ENCODE data around the gene GET4. TPM values are rescaled to one million over a fixed set of nuclear protein-coding genes. Genes with fewer than 3 reads are reported as not detected.
"Not testable (repeated sequence)": the region's sequence is repeated elsewhere in the genome, so short reads cannot be mapped to it uniquely, and the experiment has no call there.

The GET4 gene
- total RNA-seq, 2 experiments from 2014 or later, result 32.1 to 36.3 TPM

DNA sequence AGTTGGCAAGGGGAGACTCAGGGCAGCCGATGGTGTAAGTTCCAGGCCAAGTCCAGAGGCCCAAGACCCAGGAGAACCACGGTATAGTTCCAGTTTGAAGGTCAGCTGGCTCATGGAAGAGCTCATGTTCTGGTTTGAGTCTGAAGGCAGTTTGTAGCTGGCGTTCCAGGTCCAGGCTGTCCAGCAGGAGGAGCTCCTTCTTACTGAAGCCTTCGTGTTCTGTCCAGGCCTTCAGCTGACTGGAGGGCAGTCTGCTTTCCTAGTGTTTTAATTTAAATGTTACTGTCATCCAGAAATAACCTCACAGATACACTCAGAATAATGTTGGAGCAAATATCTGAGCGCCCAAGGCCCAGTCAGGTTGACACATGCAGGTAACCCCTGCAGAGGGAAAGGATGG is 39.9 kb upstream of the GET4 start:
- CTCF ChIA-PET, result interaction anchor here (1.1 to 1.3 kb wide), 2 partner anchors 20 to 36 kb away, joined by 3 to 4 read pairs; no protein-coding TSS in a partner anchor
- peaks cover 33% of the 10 kb centered on the region for H3K4me1 Mint-ChIP-seq
- DNase-seq, result no peak
- H3K36me3 Mint-ChIP-seq (ENCODE audit: low read depth), result peaks cover 24% of the 10 kb centered on the region
- H3K27me3 Mint-ChIP-seq, result no peaks in the 10 kb centered on the region
- POLR2A ChIA-PET, result no interaction called here
- no peaks in the 10 kb centered on the region for H3K9me3 Mint-ChIP-seq
- no peak overlapping the region for H3K4me3 Mint-ChIP-seq
- H3K27ac Mint-ChIP-seq, result peak overlapping the region; percentile 38

- Mint-ChIP-seq H3K4me3 (no peak overlapping the region), H3K36me3 (ENCODE audit: low read depth) (peaks cover 27% of the 10 kb centered on the region), H3K9me3 (no peaks in the 10 kb centered on the region), H3K27me3 (no peaks in the 10 kb centered on the region), H3K27ac (no peak overlapping the region), H3K4me1 (peaks cover 27% of the 10 kb centered on the region)
- no peak for DNase-seq
- POLR2A ChIA-PET, result no interaction called here
- CTCF ChIA-PET, result interaction anchor here (1.1 to 1.3 kb wide), 2 partner anchors 21 to 36 kb away, joined by 3 to 4 read pairs; no protein-coding TSS in a partner anchor
Measured at GRCh38 chr7:837001-837400, 39.4 kb upstream of the GET4 start.

- H3K9me3 Mint-ChIP-seq, result no peaks in the 10 kb centered on the region
- no peaks in the 10 kb centered on the region for H3K27me3 Mint-ChIP-seq
- H3K4me1 Mint-ChIP-seq, result peaks cover 11% of the 10 kb centered on the region
- H3K27ac Mint-ChIP-seq, result no peak overlapping the region
- H3K4me3 Mint-ChIP-seq, result no peak overlapping the region
- ChIA-PET CTCF (interaction anchor here (0.6 to 1.5 kb wide), 3 partner anchors 8 to 50 kb away, joined by 3 read pairs; partner anchors contain the start of gene SUN1), POLR2A (no interaction called here)
- H3K36me3 Mint-ChIP-seq (ENCODE audit: low read depth), result peaks cover 31% of the 10 kb centered on the region
- no peak for DNase-seq
Measured at GRCh38 chr7:840001-840600, 36.3 kb upstream of the GET4 start.

DNA sequence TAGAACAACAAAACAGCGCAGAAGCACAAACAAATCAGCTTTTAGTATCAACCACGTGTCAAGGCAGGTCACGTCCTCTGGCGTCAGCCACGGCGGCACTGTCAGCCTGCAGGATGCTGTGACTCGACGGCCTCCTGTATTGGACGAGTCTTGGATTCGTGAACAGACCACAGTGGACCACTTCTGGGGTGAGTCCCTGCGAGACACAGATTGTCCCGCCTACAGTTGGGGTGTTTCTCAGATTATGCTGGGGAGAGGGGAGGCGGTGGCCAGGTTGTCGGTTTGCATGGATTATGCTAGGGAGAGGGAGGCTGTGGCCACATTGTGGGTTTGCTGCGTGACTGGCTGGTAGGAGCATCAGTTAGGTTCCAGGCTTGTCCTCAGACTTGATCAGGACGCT is 34.4 kb upstream of the GET4 start:
- no peak overlapping the region for H3K4me3 Mint-ChIP-seq
- H3K9me3 Mint-ChIP-seq, result no peaks in the 10 kb centered on the region
- ChIA-PET POLR2A (no interaction called here), CTCF (interaction anchor here (1.3 kb wide), 1 partner anchor 10 kb away, joined by 5 read pairs; the partner anchor contains the start of gene SUN1)
- H3K36me3 Mint-ChIP-seq (ENCODE audit: low read depth), result peaks cover 33% of the 10 kb centered on the region
- DNase-seq, result no peak
- H3K4me1 Mint-ChIP-seq, result peaks cover 1% of the 10 kb centered on the region
- no peaks in the 10 kb centered on the region for H3K27me3 Mint-ChIP-seq
- H3K27ac Mint-ChIP-seq, result no peak overlapping the region

DNA sequence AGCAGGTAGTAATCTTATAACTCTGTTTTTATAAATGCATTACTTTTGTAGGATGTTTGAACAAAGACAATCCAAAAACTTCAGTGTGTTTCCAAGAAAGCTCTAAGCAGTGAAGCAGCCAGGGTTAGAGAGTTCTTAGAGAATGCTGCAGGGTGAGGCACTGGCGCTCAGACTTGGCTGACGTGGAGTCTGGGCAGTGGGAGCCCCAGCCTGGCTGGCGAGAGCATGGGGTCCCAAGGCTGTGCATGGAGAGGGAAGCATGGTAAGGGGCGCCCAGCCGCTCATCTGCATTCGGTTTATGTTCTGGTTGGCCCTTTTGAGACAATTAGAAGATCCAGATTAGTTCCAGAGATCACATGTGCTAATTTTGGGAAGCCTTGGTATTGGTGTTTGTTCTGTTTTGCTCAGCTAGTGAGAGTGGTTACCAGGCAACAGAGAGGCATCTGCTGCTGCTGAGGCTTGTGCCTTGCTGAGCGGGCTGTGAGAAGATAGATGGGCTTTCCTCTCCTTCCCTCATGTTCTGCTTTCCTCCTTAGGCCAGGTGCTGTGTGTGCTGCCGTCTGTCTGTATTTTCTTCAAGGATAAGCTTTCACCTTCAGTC is 33.8 kb upstream of the GET4 start:
- Mint-ChIP-seq H3K36me3 (ENCODE audit: low read depth) (peaks cover 33% of the 10 kb centered on the region), H3K27ac (no peak overlapping the region), H3K27me3 (no peaks in the 10 kb centered on the region), H3K4me3 (no peak overlapping the region), H3K4me1 (peaks cover 1% of the 10 kb centered on the region), H3K9me3 (no peaks in the 10 kb centered on the region)
- POLR2A ChIA-PET, result interaction anchor here (0.6 kb wide), 1 partner anchor 333 kb away, joined by 3 read pairs; no protein-coding TSS in a partner anchor
- DNase-seq, result no peak
- CTCF ChIA-PET, result interaction anchor here (1.3 kb wide), 1 partner anchor 11 kb away, joined by 5 read pairs; the partner anchor contains the start of gene SUN1

DNA sequence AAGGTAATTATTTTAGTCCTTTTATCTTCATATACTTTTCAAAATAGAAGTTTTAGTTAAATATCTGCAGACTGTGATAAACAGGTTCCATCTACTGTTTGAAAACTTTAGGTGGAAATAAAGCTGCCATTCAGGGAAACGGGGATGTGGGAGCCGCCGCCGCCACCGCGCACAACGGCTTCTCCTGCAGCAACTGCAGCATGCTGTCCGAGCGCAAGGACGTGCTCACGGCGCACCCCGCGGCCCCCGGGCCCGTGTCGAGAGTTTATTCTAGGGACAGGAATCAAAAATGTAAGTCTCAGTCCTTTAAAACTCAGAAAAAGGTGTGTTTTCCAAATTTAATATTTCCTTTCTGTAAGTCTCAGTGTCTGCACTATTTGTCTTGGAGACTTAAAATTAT is 33.1 kb upstream of the GET4 start:
- peaks cover 1% of the 10 kb centered on the region for H3K4me1 Mint-ChIP-seq
- no peaks in the 10 kb centered on the region for H3K27me3 Mint-ChIP-seq
- ChIA-PET POLR2A (interaction anchor here (0.6 kb wide), 1 partner anchor 333 kb away, joined by 3 read pairs; no protein-coding TSS in a partner anchor), CTCF (no interaction called here)
- peaks cover 36% of the 10 kb centered on the region for H3K36me3 Mint-ChIP-seq (ENCODE audit: low read depth)
- H3K4me3 Mint-ChIP-seq, result no peak overlapping the region
- peaks cover 1% of the 10 kb centered on the region for H3K9me3 Mint-ChIP-seq
- H3K27ac Mint-ChIP-seq, result no peak overlapping the region
- DNase-seq, result no peak

GRCh38 chr7:844043-844442 is 32.3 kb upstream of the GET4 start:
- Mint-ChIP-seq H3K9me3 (peaks cover 2% of the 10 kb centered on the region), H3K4me1 (peaks cover under 1% of the 10 kb centered on the region), H3K27me3 (no peaks in the 10 kb centered on the region), H3K4me3 (no peak overlapping the region), H3K27ac (no peak overlapping the region), H3K36me3 (ENCODE audit: low read depth) (peaks cover 39% of the 10 kb centered on the region)
- ChIA-PET CTCF (interaction anchor here (0.6 kb wide), 1 partner anchor 281 kb away, joined by 3 read pairs; no protein-coding TSS in a partner anchor), POLR2A (no interaction called here)
- DNase-seq, result no peak

GRCh38 chr7:844514-844913 is 31.8 kb upstream of the GET4 start:
- ChIA-PET CTCF (no interaction called here), POLR2A (no interaction called here)
- H3K27me3 Mint-ChIP-seq, result no peaks in the 10 kb centered on the region
- no peak overlapping the region for H3K4me3 Mint-ChIP-seq
- peaks cover 2% of the 10 kb centered on the region for H3K9me3 Mint-ChIP-seq
- H3K36me3 Mint-ChIP-seq (ENCODE audit: low read depth), result peaks cover 40% of the 10 kb centered on the region
- no peaks in the 10 kb centered on the region for H3K4me1 Mint-ChIP-seq
- no peak for DNase-seq
- H3K27ac Mint-ChIP-seq, result no peak overlapping the region

DNA sequence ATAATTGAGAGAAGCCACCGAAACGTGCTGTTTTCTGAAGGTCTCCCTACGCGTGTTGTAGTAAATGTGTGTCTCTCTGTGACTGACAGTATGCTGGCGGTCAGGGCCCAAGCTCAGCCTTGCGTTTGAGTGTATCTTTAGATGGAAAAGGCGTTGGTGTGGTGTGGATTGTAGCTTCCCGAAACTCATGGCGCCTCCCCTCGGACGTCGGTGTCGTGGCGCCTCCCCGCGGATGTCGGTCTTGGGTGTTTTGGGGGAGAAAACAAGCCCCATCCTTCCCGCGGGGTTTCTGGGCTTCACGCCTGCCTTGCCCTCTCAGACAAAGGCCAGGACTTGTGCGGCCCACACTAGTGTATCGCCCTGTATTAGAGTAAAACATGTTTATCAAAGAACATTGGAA is 31.3 kb upstream of the GET4 start:
- Mint-ChIP-seq H3K36me3 (ENCODE audit: low read depth) (peaks cover 39% of the 10 kb centered on the region), H3K27me3 (no peaks in the 10 kb centered on the region), H3K4me1 (no peaks in the 10 kb centered on the region), H3K9me3 (peaks cover 2% of the 10 kb centered on the region), H3K4me3 (no peak overlapping the region), H3K27ac (no peak overlapping the region)
- ChIA-PET POLR2A (no interaction called here), CTCF (no interaction called here)
- no peak for DNase-seq

DNA sequence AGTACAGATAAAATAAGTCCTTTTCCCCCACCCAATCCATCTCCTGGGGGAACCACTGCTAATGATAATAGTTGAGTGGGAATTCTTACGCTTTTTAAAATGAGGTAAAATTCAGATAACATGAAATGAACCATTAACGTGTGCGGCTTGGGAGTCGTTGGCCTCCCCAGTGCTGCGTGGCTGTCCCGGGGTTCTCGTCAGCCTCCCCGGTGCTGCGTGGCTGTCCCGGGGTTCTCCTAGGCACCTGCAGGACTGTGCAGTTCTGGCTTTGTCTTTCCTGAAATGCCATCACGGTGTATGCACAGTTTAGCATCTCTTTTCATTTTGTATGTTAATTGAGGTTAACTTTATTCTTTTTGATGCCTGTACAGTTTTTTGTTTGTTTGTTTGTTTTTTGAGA is 30.6 kb upstream of the GET4 start:
- no peaks in the 10 kb centered on the region for H3K27me3 Mint-ChIP-seq
- no peaks in the 10 kb centered on the region for H3K4me1 Mint-ChIP-seq
- ChIA-PET CTCF (no interaction called here), POLR2A (no interaction called here)
- no peak overlapping the region for H3K4me3 Mint-ChIP-seq
- H3K36me3 Mint-ChIP-seq (ENCODE audit: low read depth), result peaks cover 38% of the 10 kb centered on the region
- DNase-seq, result no peak
- H3K27ac Mint-ChIP-seq, result no peak overlapping the region
- peaks cover 2% of the 10 kb centered on the region for H3K9me3 Mint-ChIP-seq

GRCh38 chr7:846958-847650 is 29.2 kb upstream of the GET4 start:
- peaks cover 33% of the 10 kb centered on the region for H3K36me3 Mint-ChIP-seq (ENCODE audit: low read depth)
- CTCF ChIA-PET, result interaction anchor here (0.9 to 1.1 kb wide), 2 partner anchors 82 to 583 kb away, joined by 3 to 4 read pairs; no protein-coding TSS in a partner anchor
- DNase-seq, H3K27ac Mint-ChIP-seq, POLR2A ChIA-PET, H3K9me3 Mint-ChIP-seq, H3K27me3 Mint-ChIP-seq, H3K4me3 Mint-ChIP-seq, H3K4me1 Mint-ChIP-seq: not testable (repeated sequence)

DNA sequence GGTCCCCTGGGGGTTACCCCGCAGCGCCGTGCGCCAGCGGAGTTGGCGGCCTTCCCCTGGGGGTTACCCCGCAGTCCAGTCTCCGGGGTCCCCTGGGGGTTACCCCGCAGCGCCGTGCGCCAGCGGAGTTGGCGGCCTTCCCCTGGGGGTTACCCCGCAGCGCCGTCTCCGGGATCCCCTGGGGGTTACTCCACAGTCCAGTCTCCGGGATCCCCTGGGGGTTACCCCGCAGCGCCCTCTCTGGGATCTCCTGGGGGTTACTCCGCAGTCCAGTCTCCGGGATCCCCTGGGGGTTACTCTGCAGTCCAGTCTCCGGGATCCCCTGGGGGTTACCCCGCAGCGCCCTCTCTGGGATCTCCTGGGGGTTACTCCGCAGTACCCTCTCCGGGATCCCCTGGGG is 28.6 kb upstream of the GET4 start:
- CTCF ChIA-PET, result interaction anchor here (0.6 to 1.5 kb wide), 2 partner anchors 15 to 531 kb away, joined by 3 to 4 read pairs; partner anchors contain the start of gene SUN1
- POLR2A ChIA-PET, H3K27ac Mint-ChIP-seq: not testable (repeated sequence)

GRCh38 chr7:849145-849544 is 27.2 kb upstream of the GET4 start:
- H3K36me3 Mint-ChIP-seq (ENCODE audit: low read depth), result peaks cover 27% of the 10 kb centered on the region
- H3K27me3 Mint-ChIP-seq, result no peaks in the 10 kb centered on the region
- ChIA-PET CTCF (interaction anchor here (1.5 to 2.1 kb wide), 2 partner anchors 16 to 24 kb away, joined by 4 to 6 read pairs; partner anchors contain the start of gene SUN1), POLR2A (no interaction called here)
- H3K9me3 Mint-ChIP-seq, result peaks cover 2% of the 10 kb centered on the region
- no peak overlapping the region for H3K27ac Mint-ChIP-seq
- no peaks in the 10 kb centered on the region for H3K4me1 Mint-ChIP-seq
- H3K4me3 Mint-ChIP-seq, result no peak overlapping the region
- DNase-seq, result no peak

More for the DNA sequence above, 28.6 kb upstream of the GET4 start:
- H3K27me3 Mint-ChIP-seq, H3K9me3 Mint-ChIP-seq, H3K4me3 Mint-ChIP-seq, DNase-seq, H3K4me1 Mint-ChIP-seq: not testable (repeated sequence)
- peaks cover 29% of the 10 kb centered on the region for H3K36me3 Mint-ChIP-seq (ENCODE audit: low read depth)

Measured in activated CD4-positive, alpha-beta T cell treated with anti-CD3 and anti-CD28 coated beads, Interleukin-2, amount 10 ng/mL, durations not matched to agents 7 days and 5 days (primary cell).